GM21717 (cell line): ENCODE data around the gene GLTP.

Experiments used
- ATAC-seq: cut with Tn5 transposase; IDR thresholded peaks from one replicate; pipeline ENCODE4 v1.9.1; 2021; ENCODE audit warnings: mild to moderate bottlenecking, moderate library complexity; ENCODE audit not compliant: unreplicated experiment

The GLTP gene

DNA sequence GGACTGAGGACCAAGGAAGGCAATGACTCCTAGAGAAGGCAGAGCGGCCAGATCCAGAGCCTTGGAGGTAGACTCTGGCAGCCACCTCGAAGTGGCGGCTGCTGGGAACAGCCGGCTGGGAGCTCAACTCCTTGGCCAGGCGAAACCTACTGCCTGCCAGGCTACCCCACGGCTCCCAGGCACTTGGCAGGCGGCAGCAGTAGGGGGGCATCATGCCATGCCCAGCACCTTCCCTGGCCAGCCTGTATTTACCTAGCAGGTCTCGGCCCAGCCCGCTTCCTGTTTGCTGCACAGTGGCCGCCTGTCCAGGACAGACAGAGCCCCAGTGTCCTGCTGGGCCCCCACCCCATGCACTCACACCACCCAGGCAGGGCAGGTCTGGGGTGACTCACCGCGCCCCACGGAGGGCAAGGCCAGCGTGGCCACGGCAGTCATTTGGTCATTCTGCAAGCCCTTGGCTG is 57.4 kb downstream of the GLTP start:
- no peak for ATAC-seq

DNA sequence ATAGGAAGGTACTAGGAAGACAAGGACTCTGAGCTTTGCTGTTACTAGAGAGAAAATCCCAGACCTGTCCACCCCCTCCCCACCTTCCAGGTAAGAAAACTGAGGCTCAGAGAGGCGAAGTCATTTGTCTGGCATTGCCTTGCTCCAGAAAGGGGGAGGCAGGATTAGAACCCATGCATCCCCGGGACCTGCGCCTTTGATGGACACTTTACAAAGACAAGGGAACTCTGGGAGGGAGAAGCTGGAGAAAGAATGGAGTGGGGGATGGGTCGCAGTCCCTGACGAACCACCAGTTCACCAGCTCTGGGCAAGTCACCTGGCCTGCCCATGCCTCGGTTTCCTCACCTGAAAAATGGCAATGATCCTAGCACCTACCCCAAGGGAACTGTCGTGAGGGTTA is 57.9 kb downstream of the GLTP start:
- no peak for ATAC-seq

DNA sequence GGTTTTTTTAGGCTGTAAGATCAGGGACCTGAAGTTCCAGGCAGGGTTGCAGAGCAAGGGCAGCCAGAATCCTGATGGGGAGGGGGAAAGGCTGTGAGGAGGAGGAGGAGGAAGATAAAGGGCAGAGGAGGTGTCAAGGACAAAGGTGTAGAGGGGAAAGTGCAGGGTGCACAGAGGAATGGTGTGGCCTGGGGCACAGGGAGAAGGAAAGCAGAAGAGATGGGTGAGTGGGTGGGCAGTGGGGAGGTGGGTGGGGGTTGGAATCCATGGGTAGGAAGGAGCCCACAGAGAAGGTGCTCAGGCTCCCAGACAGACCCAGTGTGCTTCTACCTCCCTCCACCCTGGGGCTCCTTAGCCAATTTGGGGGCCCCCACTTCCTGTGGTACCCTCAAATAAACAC is 58.4 kb downstream of the GLTP start:
- no peak for ATAC-seq

DNA sequence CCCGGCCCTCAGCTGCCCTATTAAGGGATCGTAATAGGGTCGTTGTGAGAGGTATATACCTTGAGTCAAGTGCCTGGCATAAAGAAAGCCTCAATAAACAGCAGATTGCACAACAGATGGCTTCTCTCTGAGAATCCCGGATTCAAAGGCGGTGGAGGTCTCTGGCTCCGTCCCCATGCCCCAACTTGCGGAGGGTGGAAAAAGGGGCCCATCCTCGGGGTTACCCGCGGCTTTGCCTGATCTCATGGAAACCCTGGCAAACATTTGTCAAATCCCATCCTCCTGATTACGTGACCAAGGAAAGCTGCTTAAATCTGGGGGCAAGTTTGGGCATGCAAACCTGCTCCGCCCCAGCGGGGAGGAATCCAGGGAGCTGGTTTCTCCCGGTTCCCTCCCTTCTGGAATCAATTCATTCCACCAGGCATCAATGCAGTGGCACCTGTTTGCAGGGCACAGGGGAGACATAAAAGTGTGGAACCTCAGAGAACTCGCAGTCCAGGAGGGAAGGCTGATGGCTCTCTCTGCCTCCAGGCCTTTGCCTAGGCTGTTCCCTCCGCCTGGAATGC is 59.4 kb downstream of the GLTP start:
- ATAC-seq: no peak

DNA sequence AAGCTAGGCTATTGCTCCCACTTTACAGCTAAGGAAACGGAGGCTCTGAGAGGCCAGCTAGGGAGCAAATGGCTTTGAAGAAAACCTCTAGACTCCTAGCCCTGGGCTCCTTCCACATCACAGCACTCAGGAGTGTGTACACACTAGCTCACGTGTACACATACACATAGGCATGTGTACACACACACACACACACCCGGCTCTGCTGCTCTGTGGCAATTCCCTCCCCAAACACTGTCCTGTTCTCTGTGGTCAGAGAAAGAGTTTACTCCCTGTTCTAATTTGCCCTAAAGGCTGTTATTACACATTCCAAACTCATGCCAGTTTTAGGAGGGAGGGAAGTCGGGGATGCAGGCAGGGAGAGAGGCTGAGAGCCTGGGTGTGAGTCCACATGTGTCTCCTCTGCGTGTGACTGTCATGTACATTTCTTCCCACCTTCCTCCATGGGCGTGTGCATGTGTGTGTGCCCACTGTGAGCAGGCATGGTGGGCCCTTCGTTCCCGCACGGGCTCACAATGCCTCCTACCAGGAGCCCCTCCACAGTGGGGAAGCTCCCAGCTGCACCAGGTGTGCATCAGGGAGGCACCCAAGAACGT is 61.3 kb downstream of the GLTP start:
- ATAC-seq: no peak

DNA sequence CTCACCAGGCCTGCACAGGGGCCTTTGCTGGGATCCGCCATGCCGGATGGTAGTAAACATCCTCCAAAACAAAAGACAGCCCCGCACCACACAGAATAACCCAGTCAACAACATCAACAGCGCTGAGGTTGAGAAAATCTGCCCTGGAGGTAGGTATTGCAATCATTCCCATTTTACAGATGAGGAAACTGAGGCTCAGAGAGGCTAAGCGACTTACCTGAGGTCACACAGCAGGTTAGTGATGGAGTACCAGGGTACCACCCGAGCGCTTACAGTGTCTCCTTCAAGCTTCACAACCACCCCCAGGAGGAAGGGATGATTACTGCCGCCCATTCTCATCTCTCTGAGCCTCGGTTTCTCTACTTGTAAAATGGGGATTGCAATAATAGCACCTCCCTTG is 62.1 kb downstream of the GLTP start:
- no peak for ATAC-seq

DNA sequence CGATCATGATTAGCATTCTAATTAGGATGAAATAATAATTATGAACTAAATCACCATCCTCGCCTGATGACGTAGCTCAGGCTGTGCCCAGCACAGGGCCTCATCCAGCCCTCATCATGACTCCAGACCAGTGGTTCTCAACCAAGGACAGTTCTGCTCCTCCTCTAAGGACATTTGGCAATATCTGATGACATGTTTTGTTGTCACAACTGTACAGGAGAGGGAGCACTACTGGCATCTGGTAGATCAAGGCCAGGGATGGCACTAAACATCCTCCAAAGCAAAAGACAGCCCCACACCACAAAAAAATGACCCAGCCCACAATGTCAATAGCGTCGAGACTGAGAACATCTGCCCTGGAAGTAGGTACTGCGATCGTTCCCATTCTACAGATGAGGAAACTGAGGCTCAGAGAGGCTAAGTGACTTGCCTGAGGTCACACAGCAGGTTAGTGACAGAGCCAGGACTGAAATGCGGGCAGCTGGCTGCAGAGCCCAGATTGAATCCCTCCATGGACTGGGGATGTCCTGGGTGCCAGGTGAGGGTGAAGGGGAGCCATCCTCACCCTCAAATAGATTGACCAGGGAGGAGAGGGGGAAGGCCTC is 62.6 kb downstream of the GLTP start:
- ATAC-seq: no peak

DNA sequence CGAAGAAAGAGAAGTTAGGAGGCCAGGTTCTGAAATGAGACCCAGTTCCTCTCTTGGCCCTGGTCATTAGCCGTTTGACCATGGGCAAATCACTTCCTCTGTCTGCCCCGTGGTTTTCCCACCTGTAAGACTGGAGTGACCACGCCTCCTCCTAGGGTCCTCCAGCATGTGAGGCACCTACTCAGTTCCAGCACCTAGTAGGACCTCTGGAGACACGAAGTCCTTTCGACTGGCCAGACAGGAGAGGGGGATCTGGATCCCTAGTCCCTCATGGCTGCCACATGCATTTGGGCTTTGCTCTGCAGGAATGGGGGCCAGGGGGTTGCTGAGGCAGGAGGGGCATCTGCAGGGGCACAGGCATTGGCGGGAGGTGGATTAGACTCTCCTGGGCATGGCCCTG is 63.5 kb downstream of the GLTP start:
- no peak for ATAC-seq

DNA sequence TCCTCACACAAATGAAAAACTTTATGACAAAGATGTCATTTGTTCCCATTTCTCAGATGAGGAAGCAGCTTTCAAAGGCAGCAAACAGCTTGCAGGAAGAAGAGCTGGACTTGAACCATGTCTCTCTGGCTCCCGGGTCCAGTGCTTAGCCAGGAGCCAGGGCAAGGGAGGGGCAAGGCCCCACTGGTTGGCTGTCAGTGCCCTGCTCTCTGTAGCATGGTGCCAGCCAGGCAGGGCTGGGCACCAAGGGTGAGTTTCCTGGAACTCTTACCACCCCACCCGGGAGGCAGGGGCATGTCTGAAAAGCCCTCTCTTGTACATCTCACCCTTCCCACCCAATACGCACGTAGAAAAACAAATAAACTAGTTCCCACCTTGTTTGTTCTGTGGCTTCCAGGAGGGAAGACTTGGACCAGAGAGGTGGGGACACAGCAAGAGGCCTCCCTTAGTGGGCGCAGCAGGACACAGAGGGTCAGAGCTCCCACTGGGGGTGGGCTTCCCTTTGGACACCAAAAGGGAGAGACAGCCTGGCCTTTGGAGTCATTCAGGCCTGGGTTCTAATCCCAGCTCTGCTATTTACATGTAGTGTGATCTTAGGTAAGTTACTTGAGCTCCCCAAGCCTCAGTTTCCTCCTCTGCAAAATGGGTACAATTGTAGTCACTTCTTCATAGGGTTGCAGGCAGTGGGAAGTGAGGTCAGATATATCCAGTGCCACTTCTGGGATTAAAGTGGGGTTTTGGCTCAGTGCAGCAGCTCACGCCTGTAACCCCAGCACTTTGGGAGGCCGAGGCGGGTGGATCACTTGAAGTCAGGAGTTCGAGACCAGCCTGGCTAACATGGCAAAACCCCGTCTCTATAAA is 64.4 kb downstream of the GLTP start:
- no peak for ATAC-seq

DNA sequence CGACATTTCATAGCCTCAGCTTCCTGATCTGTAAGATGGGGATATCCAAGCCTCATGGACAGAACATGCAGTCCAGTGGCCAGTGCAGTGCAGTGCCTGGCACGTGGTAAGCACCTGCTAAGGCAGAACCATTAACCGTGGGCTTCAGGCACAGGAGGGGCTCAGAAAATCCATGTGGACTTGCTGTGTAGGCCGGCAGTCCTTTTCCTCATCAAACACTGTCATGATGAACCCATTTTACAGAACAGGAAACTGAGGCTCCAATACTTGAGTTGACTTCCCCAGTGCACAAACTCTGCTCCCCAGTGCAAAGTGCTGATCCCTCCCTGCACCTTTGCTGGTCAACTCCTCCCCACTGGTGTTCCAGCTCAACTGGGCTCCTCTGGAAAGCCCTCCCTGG is 65.1 kb downstream of the GLTP start:
- no peak for ATAC-seq

DNA sequence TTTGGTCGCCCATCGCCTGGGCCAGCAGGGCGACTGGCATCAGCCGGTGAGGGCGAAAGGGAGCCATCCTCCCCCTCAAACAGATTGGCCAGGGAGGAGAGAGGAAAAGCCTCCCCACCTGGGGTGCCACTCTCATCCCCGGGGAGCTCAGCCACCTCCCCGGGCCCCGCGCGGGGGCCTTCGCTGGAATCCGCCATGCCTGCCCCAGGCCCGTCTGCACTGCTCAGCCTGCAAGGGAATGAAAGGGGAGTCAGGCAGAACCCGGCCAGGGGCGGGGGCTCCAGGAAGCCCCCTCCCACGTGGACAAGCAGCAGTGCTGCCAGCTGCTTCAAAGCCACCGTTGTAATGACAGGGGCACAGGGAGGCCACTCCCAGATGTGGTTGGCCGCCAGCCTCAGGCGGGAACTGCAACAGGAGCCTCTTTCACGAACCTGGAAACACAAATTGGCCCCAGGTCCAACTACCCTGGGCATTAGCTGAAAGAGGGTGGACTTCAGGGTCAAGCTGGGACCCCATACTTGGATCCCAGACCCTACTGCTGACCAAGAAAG is 65.7 kb downstream of the GLTP start:
- ATAC-seq: no peak

DNA sequence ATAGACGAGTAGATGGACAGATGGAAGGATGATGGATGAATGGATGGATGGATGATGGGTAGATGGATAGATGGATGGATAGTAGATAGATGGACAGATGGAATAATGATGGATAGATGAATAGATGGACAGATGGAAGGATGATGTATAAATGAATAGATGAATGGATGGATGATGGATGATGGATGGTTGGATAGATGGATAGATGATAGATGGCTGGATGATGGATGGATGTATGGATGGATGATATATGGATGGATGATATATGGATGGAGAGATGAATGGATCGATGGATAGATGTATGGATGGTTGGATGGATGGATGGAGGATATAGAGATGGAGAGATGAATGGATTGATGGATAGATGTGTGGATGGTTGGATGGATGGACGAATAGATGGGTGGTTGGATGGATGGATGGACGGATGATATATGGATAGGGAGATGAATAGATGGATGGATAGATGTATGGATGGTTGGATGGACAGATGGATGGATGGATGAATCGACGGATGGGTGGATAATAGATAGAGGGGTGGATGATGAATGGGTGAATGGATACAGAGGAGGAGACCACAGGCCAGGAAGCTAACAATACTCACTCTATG is 66.4 kb downstream of the GLTP start:
- no peak for ATAC-seq

DNA sequence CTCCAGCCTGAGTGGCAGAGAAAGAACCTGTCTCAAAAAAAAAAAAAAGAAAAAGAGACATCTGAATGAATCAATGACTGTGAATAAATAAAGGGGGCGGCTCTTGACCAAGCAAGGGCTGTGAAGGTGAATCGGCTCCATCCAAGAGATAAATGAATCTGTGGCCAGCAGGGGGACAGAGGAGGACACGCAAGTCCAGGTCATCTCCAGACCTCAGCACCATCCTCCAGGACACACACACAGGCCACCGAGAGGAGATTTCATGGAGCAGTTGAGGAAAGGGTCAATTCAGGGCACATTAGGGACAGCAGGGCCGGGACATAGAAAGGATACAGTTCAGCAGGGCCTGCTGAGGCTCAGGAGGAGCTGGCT is 68.7 kb downstream of the GLTP start:
- no peak for ATAC-seq

DNA sequence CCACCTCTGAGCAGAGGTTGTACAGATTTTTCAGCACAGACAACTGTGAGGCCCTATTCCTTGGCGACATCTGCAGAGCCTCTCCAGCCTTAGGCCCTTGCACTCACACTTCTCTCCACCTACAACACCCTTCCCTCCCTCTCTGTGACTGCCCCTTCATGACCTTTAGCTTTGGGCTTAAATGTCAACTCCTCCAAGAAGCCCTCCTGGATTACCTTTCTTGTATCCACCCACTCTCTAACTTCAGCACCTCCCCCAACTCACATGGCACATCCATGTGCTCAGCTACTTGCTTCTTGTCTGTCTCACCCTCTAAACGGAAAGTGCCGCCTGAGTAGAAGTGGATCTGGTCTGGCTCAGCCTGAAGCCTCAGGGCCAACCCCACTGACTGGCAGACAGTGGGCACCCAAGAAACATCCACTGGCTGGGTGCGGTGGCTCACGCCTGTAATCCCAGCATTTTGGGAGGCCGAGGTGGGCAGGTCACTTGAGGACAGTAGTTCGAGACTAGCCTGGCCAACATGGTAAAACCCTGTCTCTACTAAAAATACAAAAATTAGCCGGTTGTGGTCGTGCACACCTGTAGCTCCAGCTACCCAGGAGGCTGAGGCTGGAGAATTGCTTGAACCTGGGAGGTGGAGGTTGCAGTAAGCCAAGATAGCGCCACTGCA is 69.3 kb downstream of the GLTP start:
- no peak for ATAC-seq

DNA sequence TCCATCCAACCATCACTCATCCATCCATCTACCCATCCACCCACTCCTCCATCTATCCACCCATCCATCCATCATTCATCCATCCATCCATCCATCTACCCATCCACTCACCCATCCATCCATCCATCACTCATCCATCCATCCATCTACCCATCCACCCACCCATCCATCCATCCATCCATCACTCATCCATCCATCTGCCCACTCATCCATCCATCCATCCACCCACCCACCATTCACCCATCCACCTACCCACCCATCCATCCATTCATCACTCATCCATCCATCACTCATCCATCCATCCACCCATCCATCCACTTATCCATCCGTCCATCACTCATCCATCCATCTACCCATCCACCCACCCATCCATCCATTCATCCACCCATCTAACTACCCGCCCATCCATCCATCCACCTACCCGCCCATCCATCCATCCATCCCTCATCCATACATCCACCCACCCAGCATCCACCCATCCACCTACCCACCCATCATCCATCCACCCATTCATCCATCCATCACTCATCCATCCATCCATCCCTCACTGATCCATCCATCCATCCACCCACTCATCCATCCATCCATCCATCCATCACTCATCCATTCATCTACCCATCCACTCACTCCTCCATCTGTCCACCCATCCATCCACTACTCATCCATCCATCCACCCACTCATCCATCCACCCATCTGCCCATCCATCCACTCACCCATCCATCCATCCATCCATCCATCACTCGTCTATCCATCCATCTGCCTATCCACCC is 71.3 kb downstream of the GLTP start:
- ATAC-seq: no peak

DNA sequence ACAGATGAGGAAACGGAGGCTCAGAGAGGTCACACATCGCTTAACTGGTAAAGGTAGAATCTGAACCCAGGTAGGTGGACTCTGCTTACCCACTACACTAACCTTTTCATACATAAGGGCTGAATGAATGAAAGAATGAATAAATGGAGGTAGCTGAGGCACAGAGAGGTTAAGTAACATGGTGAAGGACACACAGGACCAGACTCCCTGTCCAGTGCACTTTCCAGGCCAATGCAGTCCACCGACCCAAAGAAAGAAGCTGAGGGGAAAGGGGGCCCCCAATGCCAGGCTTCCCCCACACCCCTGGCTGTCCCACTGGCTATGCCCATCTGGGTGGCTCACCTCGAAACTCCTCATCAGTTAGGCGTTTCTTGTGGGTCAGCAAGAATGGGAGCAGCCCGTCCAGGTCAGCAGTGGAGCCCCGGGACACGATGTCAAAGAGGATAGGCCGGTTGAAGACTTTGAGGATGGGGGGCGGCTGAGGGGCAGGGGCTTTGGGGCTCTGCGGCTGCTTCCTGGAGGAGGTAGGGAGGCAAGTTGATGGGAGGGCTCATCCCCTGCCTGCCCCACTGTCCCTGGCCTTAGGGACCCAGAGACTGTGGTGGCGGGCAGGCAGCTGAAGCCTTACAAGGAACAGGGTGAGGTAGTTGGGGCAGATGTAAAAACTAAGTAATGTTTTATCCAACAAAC is 72.2 kb downstream of the GLTP start:
- no peak for ATAC-seq

DNA sequence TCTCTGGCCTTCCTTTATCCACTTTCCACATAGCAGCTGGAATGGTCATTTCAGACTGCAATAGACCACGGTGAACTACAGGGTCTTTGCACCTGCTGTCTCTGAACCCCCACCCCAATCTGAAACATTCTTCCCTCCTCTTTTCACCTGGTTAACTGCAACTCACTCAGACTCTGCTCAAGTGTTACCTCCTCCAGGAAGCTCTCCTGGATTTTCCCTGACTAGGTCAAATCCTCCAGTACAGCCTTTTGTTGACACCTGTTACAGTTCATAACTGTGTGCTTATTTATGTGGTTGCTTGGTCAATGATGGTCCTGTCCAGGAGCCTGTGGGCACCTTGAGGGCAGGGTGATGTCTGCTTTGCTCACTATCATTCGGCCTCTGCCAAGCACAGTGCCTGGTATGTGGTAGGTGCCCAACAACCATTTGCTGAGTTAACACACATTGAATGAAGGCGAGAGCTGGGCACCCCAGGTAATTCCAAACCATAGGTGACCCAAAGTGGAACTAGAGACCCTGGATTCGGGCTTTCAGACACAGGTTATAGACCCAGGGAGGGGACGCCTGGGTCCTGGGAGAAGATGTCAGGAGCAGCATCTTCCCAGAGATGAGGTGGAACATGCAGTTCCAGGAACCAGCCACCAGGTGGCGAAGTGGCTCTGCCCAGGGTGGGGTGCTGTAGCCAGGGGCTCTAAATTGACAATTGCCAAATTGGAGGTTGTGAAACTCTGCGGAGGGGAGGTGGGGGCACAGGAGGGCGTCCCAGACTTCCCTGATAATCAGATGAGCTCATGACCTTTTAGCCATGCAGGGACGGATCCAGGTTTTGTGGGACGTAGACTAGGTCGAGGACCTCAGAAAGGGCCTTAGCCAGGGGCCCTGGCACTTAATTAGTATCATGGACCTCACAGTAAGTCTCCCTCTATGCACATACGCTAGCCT is 75.2 kb downstream of the GLTP start:
- ATAC-seq: no peak

DNA sequence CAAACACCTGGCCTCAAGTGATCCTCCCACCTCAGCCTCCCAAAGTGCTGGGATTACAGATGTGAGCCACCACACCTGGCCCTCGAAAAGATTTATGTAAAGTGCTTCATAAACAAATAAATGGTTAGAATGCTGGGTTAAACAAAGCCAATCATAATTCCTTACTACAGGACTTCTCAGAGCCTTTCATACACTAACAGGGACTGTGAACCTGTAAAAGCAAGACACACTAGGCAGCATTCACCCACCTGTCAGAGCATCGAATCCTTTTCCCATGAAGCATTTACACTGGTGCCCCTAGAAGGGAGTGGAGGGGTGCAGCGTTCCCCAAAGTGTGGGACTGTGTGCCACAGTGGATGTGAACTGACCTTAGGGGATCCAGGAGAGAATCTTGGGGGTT is 76.7 kb downstream of the GLTP start:
- ATAC-seq: no peak
